H1 (cell line): ENCODE measurements around the gene MAP4K4. TPM values are rescaled to one million over a fixed set of nuclear protein-coding genes. Genes with fewer than 3 reads are reported as not detected.

ENCODE experiments used
- RAD21 ChIP-seq, 2 experiments: IDR thresholded peaks in 1 of 2; conservative IDR thresholded peaks in 1 of 2; 2 replicates each; pipeline ENCODE4 v1.6.1; 2011; ENCODE audit warnings: low read depth in 2 of 2, low read length in 2 of 2, improper control_type of control experiment in 1 of 2, inconsistent platforms in 1 of 2, mild to moderate bottlenecking in 1 of 2, moderate library complexity in 1 of 2
- RNF2 ChIP-seq: fragments of 200-900, 300-1000 bp; sonication (generic); IDR thresholded peaks from 2 replicates; pipeline ENCODE4 v1.7.1; 2016; ENCODE audit warnings: borderline replicate concordance, low read depth, mild to moderate bottlenecking, antibody characterized with exemption, low read length; ENCODE audit not compliant: poor library complexity, severe bottlenecking; ENCODE audit errors: missing control alignments
- polyA plus RNA-seq, 7 experiments: library from polyadenylated mRNA; depleted of rRNA in 3 of 7; stranded (reverse) in 5 of 7; unstranded in 2 of 7; fragments of >200 nt in 5 of 7; fragments of 200-250 nt in 2 of 7; gene quantifications; 1 replicate in 5 of 7; 2 replicates in 1 of 7; 4 replicates in 1 of 7; pipeline versions ENCODE4 v1.2.1 to v1.2.3, GENCODE V29; 2011 to 2013; ENCODE audit warnings: missing spikeins in 2 of 7, mixed read lengths in 2 of 7
- total RNA-seq: library from RNA; stranded (reverse); fragmentation: NEBNext Ultra II Directional; extraction: Animal tissue kit (Norgen Biotek cat#: 25700); gene quantifications from 2 replicates; pipeline ENCODE4 v1.2.1, GENCODE V29; 2021
- TF ChIP-seq, protein P1 (sequence below): fragments of 300-600 bp; sonication (generic); IDR thresholded peaks from 2 replicates; pipeline ENCODE4 v1.7.1; 2012; ENCODE audit warnings: low read length, moderate library complexity, mild to moderate bottlenecking, inconsistent platforms; ENCODE audit not compliant: insufficient replicate concordance
- TF ChIP-seq, protein P2 (sequence below): IDR thresholded peaks from 2 replicates; pipeline ENCODE4 v1.6.1; 2011; ENCODE audit warnings: low read length, improper control_type of control experiment
- TF ChIP-seq, protein P3 (sequence below), 3 experiments: IDR thresholded peaks; 1 replicate in 2 of 3; 2 replicates in 1 of 3; pipeline versions ENCODE4 v1.5.1 to v1.6.1; 2011; ENCODE audit warnings: low read length in 3 of 3, mild to moderate bottlenecking in 3 of 3, inconsistent platforms in 2 of 3, low read depth in 1 of 3, moderate library complexity in 1 of 3; ENCODE audit not compliant: insufficient read depth in 1 of 3; ENCODE audit errors: control extremely low read depth in 1 of 3

MAP4K4 gene
- total and polyA plus RNA-seq, 2 of the 8 experiments (the other 6 are each of a cell fraction or from before 2014, with no cell fraction given): 53.2 to 138 TPM

DNA sequence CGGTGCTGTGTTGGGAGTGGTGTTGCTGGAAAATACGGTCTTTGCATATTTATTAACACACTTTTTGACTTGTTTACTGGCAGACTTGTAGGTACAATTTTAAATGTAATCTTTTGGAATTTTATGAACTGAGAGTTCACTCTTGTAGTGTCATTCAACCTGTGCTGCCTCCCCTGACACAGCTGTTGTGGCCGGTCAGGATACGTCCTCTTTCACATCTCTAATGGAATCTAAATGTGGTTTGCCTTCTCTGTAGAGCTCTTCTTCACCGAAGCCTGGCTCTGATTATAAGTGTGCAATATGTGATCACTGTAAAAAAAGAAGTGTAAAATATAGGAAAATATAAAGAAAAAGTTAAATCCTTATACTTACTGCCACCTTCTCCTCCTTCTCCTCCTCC, 94.7 kb downstream of the MAP4K4 start (continued):
- TF ChIP-seq, protein P1, sequence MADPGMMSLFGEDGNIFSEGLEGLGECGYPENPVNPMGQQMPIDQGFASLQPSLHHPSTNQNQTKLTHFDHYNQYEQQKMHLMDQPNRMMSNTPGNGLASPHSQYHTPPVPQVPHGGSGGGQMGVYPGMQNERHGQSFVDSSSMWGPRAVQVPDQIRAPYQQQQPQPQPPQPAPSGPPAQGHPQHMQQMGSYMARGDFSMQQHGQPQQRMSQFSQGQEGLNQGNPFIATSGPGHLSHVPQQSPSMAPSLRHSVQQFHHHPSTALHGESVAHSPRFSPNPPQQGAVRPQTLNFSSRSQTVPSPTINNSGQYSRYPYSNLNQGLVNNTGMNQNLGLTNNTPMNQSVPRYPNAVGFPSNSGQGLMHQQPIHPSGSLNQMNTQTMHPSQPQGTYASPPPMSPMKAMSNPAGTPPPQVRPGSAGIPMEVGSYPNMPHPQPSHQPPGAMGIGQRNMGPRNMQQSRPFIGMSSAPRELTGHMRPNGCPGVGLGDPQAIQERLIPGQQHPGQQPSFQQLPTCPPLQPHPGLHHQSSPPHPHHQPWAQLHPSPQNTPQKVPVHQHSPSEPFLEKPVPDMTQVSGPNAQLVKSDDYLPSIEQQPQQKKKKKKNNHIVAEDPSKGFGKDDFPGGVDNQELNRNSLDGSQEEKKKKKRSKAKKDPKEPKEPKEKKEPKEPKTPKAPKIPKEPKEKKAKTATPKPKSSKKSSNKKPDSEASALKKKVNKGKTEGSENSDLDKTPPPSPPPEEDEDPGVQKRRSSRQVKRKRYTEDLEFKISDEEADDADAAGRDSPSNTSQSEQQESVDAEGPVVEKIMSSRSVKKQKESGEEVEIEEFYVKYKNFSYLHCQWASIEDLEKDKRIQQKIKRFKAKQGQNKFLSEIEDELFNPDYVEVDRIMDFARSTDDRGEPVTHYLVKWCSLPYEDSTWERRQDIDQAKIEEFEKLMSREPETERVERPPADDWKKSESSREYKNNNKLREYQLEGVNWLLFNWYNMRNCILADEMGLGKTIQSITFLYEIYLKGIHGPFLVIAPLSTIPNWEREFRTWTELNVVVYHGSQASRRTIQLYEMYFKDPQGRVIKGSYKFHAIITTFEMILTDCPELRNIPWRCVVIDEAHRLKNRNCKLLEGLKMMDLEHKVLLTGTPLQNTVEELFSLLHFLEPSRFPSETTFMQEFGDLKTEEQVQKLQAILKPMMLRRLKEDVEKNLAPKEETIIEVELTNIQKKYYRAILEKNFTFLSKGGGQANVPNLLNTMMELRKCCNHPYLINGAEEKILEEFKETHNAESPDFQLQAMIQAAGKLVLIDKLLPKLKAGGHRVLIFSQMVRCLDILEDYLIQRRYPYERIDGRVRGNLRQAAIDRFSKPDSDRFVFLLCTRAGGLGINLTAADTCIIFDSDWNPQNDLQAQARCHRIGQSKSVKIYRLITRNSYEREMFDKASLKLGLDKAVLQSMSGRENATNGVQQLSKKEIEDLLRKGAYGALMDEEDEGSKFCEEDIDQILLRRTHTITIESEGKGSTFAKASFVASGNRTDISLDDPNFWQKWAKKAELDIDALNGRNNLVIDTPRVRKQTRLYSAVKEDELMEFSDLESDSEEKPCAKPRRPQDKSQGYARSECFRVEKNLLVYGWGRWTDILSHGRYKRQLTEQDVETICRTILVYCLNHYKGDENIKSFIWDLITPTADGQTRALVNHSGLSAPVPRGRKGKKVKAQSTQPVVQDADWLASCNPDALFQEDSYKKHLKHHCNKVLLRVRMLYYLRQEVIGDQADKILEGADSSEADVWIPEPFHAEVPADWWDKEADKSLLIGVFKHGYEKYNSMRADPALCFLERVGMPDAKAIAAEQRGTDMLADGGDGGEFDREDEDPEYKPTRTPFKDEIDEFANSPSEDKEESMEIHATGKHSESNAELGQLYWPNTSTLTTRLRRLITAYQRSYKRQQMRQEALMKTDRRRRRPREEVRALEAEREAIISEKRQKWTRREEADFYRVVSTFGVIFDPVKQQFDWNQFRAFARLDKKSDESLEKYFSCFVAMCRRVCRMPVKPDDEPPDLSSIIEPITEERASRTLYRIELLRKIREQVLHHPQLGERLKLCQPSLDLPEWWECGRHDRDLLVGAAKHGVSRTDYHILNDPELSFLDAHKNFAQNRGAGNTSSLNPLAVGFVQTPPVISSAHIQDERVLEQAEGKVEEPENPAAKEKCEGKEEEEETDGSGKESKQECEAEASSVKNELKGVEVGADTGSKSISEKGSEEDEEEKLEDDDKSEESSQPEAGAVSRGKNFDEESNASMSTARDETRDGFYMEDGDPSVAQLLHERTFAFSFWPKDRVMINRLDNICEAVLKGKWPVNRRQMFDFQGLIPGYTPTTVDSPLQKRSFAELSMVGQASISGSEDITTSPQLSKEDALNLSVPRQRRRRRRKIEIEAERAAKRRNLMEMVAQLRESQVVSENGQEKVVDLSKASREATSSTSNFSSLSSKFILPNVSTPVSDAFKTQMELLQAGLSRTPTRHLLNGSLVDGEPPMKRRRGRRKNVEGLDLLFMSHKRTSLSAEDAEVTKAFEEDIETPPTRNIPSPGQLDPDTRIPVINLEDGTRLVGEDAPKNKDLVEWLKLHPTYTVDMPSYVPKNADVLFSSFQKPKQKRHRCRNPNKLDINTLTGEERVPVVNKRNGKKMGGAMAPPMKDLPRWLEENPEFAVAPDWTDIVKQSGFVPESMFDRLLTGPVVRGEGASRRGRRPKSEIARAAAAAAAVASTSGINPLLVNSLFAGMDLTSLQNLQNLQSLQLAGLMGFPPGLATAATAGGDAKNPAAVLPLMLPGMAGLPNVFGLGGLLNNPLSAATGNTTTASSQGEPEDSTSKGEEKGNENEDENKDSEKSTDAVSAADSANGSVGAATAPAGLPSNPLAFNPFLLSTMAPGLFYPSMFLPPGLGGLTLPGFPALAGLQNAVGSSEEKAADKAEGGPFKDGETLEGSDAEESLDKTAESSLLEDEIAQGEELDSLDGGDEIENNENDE: no peak
- TF ChIP-seq RNF2: no peak
- no peak for TF ChIP-seq RAD21 (IDR thresholded peaks at IDR 0.05 in 1 of 2, conservative IDR thresholded peaks at IDR 0.05 in 1 of 2; ENCODE audit: low read depth in 2 of 2, low read length in 2 of 2)
- TF ChIP-seq, protein P2, sequence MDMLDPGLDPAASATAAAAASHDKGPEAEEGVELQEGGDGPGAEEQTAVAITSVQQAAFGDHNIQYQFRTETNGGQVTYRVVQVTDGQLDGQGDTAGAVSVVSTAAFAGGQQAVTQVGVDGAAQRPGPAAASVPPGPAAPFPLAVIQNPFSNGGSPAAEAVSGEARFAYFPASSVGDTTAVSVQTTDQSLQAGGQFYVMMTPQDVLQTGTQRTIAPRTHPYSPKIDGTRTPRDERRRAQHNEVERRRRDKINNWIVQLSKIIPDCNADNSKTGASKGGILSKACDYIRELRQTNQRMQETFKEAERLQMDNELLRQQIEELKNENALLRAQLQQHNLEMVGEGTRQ: no peak
- TF ChIP-seq, protein P3, sequence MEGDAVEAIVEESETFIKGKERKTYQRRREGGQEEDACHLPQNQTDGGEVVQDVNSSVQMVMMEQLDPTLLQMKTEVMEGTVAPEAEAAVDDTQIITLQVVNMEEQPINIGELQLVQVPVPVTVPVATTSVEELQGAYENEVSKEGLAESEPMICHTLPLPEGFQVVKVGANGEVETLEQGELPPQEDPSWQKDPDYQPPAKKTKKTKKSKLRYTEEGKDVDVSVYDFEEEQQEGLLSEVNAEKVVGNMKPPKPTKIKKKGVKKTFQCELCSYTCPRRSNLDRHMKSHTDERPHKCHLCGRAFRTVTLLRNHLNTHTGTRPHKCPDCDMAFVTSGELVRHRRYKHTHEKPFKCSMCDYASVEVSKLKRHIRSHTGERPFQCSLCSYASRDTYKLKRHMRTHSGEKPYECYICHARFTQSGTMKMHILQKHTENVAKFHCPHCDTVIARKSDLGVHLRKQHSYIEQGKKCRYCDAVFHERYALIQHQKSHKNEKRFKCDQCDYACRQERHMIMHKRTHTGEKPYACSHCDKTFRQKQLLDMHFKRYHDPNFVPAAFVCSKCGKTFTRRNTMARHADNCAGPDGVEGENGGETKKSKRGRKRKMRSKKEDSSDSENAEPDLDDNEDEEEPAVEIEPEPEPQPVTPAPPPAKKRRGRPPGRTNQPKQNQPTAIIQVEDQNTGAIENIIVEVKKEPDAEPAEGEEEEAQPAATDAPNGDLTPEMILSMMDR (IDR thresholded peaks at IDR 0.05; ENCODE audit: control extremely low read depth in 1 of 3, insufficient read depth in 1 of 3, low read depth in 1 of 3, low read length in 3 of 3): no peak
